GM19467 (cell line): ENCODE results near the gene TEX2.
"Not testable (repeated sequence)": the region's sequence is repeated elsewhere in the genome, so short reads cannot be mapped to it uniquely, and the experiment has no call there.

Experiments
- ATAC-seq: cut with Tn5 transposase; IDR thresholded peaks from one replicate; pipeline ENCODE4 v1.9.1; 2021; ENCODE audit warnings: mild to moderate bottlenecking, moderate library complexity; ENCODE audit not compliant: unreplicated experiment

TEX2 gene

DNA sequence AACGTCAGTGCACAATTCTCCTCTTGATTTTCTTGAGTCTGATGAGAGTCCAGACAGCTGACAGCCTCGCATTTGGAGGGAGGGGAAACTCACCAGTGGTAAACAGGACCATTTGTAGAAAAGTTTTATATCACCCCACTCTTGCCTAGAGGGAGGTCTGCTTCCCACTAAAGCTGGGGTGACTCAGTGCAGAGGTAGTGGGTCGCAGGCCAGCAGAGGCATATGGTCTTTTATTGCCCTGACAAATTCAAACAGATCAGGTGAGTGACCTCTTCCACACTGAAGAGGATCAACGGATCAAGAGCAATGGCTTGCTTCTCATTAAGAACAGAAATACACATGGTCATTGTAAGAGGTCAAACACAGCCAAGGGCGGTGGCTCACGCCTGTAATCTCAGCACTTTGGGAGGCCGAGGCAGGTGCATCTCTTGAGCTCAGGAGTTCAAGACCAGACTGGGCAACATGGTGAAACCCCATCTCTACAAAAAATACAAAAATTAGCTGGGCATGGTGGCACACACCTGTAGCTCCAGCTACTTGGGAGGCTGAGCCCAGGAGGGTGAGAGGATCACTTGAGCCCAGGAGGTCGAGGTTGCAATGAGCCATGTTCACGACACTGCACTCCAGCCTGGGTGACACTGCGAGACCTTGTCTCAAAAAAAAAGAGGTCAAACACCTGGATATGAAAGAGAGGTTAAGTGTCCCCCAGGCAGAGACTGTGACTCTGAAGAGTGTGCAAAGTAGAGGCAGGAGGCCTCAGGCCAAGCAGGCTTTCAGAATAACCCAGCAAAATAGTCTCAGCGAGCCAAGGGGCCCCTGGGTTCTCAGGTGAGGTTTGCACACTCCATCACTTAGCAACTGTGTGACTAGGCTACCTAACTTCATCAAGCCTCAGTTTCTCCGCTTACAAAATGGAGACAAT lies 76.6 kb downstream of the TEX2 start:
- no peak for ATAC-seq

- not testable (repeated sequence) for ATAC-seq
Observed at GRCh38 chr17:64185557-64185956, 77.5 kb downstream of the TEX2 start.

DNA sequence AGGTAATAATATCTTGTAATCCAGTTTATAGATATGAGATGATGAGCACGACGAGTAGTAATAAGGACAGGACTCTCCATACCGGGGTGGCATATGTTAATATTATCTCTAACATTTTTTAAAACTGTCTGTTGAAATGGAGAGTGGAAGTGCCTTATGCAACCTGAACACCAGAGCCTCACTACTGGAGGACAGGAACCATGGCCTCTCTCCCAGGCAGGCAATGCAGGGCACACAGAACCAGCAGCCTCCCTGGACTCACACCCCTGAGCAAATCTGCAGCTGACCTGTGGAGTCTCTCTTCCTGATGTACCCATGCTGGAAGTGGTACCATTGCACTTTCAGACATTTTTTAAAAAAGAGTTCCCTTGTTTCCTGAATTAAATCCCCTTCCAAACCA lies 78.0 kb downstream of the TEX2 start:
- no peak for ATAC-seq

DNA sequence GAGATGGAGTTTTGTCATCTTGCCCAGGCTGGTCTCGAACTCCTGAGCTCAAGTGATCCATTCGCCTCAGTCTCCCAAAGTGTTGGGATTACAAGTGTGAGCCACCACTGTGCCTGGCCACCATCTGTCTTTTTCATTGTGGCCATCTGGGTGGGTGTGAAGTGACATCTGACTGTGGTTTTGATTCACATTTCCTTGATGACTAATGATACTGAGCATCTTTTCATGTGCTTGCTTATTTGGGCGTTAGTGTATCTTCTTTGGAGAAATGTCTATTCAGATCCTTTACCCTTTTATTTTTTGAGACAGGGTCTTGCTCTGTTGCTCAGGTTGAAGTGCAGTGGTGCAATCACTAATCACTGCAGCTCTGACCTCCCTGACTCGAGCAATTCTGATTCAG lies 79.2 kb downstream of the TEX2 start:
- no peak for ATAC-seq

DNA sequence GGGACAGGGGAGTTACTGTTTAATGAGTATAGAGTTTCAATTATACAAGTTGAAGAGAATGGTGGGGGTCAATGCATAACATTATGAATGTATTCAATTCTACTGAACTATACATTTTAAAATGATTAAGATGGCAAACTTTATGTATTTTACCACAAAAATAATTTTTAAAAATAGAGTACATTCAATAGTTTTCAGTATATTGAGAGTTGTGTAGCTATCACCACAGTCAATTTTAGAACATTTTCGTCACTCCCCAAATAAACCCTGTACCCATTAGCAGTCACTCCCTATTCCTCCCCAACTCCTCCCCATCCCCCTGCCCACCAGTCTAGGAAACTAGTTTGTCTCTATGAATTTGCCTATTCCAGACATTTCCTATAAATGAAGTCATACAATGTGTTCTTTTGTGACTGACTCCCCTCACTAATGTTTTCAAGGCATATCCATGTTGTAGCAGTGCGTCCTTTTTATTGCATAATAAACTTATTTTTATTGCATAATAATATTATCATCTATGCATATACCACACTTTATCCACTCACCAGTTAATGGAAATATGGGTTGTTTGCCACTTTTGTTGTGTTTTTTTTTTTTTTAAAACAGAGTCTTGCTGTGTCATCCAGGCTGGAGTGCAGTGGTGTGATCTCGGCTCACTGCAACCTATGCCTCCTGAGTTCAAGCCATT lies 80.6 kb downstream of the TEX2 start:
- ATAC-seq: no peak

DNA sequence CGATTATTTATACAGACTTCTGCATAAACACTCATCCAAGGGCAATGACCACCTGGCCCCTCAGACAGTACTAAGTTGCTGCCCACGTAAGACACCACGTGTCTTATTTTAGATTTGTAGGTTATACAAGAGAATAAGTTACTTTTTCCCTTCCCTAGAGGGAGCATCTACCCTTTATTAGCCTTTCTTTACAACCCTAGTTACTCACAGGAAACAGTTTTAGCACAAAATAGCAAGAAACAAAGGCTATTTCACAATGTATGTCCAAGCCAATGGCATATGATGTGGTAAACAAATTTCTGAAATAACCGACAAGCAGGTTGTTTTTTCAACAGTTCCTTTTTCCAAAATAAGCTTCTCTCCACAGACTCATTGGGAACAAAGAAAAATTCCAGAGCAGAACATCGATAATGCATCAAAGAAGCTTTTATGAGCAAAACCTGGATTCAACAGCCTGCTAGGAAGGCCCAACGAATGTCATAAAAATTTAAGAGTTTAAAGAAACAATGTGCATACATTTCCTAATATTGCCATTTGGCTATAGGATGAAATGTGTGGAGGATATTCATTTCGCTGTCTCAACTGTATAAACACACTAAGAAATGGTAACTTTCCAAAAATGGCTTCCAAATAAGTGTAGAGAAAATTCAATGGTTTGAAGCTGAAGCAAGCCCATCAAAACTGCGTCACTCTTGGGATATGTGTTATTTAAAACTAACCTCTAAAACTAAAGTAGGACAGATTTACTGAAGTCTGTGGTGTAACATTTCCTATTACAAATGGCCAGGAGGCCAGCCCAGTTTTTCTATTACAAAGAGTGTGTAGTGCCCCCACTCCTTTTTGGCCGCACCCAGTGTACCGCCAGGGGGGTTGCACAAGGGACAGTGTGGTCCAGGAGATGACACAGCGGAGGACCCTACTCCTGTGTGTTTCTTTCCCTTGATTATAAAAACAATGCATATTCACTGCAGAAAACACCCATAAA lies 82.7 kb downstream of the TEX2 start:
- ATAC-seq: no peak

GRCh38 chr17:64179024-64179423 lies 84.0 kb downstream of the TEX2 start:
- not testable (repeated sequence) for ATAC-seq

DNA sequence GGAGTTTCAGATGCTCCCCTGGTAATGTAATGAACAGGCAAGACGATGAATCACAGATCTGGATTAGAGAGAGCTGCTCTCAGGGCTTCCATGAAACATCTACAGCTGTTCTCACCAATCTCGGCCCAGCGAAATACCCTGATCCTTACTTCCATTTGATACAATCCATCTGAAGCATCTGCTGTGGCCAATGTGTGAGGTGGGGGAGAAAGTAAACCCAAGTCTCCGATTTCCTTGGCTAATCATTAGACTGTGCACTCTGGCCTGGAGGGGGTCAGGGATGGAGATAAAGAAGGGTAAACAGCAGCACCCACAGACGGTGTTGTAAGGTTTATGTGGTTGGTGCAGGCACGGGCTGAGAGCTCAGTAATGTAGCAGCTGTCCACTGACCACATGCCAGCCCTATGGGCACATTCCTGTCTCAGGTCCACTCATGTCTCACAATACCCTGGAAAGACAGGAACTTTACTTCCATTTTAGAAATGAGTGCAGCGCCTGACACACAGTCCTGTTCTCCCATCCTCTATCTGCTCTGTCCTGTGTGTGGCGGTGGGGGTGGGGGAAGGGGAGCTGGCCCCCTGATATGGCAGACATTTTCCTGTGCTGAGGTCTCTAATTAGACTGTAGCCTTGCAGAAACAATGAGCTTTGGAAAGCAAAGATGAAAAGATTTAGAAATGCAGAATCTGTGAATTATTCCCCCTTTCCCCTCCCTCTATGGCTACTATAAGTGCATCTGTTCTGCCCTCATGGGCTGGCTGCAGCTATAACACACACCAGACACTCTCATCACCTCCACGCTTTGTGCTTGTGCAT lies 84.8 kb downstream of the TEX2 start:
- no peak for ATAC-seq

GRCh38 chr17:64177311-64178010 lies 85.6 kb downstream of the TEX2 start:
- ATAC-seq: no peak

DNA sequence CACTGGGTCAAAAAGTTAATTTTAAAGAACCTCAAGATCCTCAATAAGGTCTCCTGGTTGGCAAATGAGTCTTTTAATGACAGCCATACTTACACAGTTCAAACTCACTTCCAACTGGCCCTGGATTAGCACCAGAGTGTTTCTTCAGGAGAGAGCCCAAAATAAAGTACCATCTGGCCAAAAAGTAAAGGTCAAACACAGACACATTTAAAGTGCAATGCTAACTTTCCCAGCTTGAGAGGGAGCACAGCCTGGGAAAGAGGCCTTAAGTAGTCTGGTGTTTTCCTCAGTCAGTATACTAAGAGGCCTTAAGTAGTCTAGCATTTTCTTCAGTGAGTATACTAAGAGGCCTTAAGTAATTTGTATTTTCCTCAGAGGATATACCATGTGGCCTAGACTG lies 86.5 kb downstream of the TEX2 start:
- ATAC-seq: no peak

- no peak for ATAC-seq
Observed at GRCh38 chr17:64174686-64175456, 88.2 kb downstream of the TEX2 start.

- ATAC-seq: no peak
Observed at GRCh38 chr17:64173646-64174045, 89.4 kb downstream of the TEX2 start.

DNA sequence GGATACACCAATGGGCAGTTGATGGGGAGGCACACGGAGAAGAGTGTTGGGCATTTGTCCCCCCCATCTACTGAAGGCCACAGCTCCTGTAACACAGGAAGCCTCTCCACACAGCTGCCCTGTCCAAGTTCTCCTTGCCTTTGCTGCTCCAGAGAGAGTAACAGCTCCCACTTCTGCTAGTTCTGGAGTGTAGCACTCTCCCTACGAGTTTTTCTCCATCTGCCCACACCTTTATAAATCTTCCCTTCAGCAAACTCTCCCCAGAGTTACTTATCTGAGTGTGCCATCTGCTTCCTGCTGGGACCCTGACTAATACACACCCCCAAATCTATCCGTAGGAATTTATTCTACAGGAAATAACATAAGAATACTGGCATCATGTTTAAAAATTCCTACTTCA lies 90.5 kb downstream of the TEX2 start:
- ATAC-seq: no peak

DNA sequence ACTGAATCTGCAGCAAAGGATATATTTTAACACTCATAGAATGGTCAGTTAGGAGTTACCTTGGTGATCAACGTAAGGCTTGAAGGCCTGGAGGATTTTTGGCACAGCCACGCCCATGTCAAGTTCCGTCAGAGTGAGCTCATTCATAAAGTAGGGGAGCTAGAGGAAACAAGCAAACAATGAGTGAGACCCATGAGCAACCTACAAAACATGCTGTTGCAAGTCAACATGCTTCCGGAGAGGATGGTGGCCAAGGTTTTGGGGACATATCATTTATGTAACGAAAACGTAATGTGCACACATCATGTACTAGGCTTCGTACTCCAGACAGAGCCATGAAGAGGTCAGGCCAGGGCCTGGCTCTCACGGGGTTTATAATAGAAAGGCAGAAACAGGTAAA lies 92.0 kb downstream of the TEX2 start:
- ATAC-seq: no peak

- no peak for ATAC-seq
Observed at GRCh38 chr17:64170286-64170685, 92.8 kb downstream of the TEX2 start.

DNA sequence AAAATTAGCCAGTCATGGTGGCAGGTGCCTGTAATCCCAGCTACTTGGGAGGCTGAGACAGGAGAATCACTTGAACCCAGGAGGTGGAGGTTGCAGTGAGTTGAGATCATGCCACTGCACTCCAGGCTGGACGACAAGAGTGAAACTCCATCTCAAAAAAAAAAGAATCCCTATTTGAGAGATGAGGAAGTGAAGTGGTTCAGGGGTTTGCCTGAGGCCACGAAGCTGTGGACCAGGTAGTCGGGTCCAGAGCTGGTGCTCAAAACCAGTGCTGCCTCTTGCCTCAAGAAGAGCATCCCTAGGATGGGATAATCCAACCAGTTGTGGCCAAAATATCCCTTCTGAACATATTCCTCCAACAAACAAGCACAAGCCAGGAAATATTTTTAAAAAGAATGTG lies 95.4 kb downstream of the TEX2 start:
- not testable (repeated sequence) for ATAC-seq

- ATAC-seq: no peak
Observed at GRCh38 chr17:64166876-64167275, 96.2 kb downstream of the TEX2 start.

GRCh38 chr17:64165347-64165746 lies 97.7 kb downstream of the TEX2 start:
- ATAC-seq: no peak
